T-helper 22 cell (primary cell): ENCODE measurements around the gene CAMKMT.

Source experiments
- DNase-seq: peaks from one replicate; pipeline ENCODE4 v3.0.0-alpha.2; 2020; ENCODE audit warnings: low read depth

CAMKMT gene

DNA sequence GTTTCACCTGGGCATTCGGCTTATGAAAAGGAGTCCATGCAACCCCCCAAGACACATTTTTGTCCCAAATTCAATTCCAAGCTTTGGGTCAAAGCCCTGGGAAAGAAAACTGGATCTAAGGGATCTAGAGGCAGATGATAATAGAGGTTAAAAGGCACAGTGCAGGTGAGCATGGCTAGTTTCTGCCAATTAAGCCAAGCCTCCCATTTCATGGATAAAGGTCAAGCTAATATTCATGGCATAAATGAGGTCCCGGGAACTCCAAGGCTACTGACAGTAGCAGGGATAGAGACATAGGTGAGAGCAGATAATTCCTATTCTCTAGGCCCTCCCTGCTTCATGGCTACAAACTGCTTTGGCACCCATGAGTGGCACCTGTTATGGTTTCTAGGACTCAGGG lies 83.1 kb downstream of the CAMKMT start:
- DNase-seq: no peak

DNA sequence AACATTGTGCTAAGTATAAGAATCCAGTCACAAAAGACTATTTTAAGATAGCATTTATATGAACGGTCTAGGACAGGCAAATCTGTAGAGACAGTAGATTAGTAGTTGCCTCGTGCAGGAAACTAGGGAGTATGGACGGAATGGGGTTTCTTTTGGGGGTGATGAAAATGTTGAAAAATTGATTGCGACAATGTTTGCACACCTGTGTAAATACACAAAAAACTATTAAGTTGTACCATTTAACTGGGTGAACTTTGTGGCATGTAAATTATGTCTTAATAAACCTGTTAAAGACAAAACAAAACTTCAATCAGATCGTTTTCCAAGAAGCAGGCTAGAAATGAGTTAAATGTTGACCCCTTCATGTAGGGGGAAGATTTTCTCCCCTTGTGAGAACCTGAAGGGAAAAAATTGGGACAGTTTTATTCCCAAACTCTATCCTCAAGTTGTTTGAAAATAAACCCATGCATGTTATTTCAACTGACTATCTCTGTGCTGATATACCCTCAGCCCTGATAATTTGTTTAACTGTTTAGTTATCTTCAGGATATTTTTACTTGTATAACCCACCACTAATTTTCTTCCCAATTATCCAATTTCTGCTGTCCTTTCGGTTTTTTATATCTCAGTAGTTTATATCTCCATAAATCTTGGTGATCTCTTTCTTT lies 87.2 kb downstream of the CAMKMT start:
- DNase-seq: no peak

DNA sequence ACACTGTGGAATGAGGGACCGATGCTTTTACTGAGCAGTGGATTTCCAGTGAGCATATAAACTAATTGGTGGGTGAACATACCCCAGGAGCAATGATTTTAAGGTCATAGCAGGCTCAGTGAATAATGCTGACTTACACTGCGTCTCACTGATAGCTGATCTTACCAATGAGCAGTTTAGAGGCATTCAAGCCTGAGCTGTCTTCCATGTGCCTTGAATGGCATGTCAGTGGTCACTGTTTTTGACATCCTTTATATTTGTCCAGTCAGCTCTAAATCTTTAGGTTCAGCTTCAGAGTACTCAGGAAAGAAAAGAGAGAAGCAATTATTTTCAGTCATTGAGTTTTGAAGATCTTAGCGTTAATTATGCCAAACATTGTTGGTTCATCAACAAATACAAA lies 88.3 kb downstream of the CAMKMT start:
- DNase-seq: no peak

DNA sequence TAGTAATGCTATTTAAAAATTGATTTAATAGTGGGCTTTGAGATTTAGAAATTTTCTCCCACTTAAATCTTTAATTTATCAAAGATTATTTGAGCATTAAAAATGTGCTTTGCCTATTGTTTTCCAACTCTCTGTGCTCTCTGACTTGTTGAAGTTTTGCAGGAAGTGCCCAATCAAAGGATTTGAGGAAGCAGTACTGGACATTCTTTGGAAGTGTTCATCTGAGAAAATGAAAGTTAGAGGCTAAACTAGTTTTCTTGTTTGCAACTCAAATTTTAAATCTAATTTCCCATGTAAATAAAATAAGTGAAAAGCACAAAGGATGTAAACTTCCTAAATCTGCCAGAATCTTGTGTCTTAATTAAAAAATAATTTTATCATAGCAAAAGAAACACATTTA lies 89.1 kb downstream of the CAMKMT start:
- no peak for DNase-seq

DNA sequence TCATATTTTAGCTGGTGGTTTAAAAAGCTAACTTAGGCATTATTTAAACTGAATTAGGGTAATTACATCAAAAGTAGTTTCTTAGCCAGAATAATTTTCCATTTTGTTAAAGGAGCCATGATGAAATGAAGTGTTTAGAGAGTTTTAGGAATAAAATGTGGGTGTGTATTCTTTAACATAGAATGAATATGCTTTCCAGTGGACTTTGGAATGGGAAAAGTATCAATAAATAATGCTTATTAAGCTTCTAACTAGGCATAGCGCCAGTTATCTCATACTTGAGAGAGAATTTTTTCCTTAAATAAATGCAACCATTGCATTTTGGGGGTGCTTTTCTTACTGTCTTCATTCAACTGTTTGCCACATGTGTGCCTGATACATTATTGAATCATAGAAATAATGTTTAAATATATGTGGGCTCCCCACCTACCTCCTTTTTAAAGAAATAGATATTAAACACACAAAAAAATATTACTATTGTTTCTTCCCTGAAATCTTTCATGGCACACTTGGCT lies 90.4 kb downstream of the CAMKMT start:
- no peak for DNase-seq

DNA sequence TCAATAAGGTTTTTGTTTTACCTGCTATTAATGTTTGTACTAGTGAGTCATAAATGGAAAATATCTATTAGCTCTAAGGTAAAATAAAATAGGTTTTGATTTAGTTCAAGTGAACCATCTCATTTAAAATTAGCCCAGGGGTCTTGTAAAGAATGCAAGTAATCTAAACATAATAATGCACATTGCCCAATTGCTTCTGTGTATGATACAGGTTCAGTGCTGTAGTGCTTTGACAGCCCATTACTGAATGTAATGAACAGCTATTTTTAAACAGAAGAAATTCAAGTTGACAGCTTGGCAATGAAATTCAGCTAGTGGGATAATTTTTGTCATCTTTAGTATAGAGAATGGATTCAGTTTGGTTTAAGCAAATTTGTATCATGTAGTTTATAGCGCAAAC lies 91.5 kb downstream of the CAMKMT start:
- DNase-seq: no peak

DNA sequence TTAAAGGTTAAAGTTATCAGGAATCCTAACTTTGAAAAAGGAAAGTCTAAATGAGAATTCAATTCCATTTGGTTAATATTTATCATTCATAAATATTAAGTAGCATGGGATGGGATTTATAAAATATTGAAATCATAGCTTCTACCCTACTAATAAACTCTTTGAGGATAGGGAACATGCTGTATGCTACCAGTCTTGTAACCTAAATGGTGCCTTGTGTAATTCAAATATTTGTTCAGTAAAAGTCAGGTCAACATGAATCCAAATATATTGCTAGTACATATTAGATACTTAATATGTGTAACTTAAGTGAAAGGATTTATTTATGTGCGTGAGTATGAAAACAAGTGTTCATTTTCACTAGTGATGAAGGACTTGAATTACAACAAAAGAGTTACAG lies 94.1 kb downstream of the CAMKMT start:
- DNase-seq: no peak

DNA sequence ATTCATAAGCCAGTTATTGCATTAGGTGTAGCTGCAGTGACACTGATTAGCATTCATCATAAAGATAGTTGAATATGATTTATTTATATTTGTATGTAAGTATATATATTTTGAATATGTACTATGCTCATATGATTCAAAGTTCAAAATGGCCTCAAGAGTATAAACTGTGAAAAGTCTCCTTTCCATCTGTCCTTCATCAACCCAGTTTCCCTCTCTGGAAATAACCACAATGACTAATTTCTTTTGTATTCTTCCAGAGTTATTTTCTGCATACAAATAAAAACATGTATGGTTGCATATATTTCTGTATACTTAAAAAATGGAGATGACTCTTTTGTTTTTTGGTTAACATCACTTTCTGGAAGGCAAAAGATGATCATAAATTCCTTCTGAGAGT lies 95.2 kb downstream of the CAMKMT start:
- no peak for DNase-seq

DNA sequence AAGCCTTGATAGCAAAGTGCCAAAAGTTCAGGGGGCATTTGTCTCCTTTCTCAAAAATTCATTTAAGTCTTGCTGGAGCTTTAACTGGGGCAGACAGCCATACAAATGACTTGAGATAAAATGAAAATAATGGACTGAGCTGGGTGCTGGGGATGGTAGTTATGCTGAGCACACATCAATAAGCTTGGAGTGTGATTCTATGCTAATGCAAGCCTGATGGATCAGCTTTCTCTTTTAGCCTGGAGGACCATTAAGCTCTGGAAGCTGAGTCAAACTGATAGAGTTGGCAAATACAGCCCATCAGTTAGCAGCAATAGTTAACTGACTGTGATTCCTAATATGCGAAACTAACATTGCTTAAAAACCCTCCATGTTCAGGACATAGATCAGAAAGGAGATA lies 98.0 kb downstream of the CAMKMT start:
- DNase-seq: no peak

DNA sequence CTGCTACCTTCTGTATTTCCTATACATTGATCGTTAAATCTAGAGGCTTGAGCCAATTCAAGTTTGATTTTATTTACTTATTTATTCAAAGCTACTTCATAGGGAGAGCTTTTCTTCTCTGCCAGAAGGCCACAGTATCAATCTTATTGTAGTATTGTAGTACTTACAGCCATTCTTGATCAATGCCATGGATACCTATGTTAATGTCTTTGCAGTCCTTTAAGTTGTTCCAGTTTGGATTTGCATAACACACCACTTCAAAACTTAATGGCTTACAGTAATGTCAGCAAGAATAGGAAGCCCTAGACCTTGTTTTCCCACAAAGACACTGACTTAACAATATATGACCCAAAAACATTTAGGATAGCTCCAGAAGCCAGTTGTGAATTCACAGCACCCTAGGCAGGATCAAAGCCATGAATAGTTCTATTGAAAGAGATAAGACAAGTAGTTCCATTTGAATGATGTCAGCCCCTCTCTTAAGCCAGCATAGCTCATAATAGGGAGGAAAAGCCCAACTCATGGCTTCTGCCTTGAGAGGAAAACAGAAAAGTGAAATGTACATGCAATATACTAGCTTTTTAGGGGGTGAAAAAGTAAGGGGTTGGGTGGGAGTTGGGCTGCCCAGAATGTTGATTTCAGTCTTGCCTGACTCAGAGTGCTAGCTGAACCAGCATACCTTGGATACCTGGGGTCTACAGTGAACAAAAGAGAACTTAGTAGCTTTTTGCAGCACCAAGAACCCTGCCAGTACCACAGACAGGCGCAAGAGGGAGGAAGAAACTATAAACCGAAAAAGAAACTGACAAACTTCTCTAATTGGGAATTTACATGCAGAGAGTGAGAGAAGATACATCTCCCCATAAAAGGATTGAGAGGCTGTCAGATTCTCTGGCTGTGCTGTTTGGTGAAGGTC lies 101.4 kb downstream of the CAMKMT start:
- DNase-seq: no peak

DNA sequence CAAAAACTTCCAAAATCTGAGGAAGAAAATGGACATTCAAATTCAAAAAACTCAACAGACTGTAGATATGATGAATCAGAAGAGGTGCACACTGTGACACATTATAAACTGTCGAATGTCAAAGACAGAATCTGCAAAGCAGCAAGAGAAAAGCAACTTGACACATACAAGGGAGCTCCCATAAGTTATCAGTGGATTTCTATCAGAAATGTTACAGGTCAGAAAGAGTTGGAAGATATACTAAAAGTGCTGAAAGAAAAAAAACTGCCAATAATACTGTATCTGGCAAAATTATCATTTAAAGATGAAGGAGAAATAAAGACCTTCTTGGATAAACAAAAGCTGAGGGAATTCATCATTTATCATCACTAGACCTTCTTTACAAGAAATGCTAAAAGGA lies 102.7 kb downstream of the CAMKMT start:
- DNase-seq: no peak

DNA sequence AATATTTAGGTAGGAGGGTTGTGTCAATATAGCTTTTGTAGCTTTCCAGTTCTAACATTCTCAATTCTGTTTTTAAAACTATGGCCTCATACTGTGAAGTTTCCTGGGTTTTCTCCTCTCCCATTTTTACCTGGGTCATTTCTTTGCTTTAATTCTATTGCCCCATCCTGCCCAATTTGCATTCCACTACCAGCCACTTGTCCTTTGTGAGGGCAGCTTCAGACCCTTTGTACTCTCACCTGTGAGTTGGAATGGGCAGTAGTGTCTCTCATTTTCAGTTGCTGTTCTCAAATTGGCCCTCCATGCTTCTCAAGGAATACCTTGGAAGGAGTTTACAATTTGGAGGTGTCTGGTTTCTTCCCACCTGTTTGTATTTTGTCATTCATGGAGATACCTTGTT lies 108.4 kb downstream of the CAMKMT start:
- no peak for DNase-seq

DNA sequence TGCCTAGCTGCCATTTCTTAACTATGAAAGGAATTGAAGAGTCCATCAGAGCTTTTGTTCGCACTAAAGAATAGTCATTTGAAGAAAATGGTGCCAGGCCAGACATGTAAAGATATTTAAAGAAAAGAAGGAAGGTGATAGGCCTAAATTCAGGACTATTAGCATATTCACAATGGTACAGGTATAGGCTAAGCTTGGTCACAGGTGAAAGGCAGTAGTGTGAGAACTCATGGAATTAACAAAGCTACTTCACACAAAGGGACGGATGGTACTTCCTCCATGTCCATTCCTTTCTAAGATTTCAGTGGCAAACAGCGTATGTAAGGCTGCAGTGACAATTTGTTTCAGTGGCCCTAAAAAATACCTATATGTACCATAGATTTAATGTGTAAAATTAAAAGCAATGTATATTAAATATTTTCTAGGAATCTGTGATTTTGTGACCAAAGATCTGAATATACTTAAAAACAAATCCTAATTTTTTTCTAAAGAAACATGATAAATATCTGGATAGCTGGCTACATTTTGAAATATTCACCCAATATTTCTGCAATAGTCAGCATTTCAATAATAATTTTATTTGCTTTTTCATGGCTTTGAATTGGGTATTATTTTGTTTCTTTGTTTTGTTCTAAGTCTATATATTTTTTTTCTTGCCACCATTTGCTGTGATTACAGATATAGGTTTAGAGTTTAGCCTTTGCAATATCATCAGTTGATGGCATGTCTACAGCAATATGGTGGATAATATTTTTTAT lies 116.1 kb downstream of the CAMKMT start:
- no peak for DNase-seq

DNA sequence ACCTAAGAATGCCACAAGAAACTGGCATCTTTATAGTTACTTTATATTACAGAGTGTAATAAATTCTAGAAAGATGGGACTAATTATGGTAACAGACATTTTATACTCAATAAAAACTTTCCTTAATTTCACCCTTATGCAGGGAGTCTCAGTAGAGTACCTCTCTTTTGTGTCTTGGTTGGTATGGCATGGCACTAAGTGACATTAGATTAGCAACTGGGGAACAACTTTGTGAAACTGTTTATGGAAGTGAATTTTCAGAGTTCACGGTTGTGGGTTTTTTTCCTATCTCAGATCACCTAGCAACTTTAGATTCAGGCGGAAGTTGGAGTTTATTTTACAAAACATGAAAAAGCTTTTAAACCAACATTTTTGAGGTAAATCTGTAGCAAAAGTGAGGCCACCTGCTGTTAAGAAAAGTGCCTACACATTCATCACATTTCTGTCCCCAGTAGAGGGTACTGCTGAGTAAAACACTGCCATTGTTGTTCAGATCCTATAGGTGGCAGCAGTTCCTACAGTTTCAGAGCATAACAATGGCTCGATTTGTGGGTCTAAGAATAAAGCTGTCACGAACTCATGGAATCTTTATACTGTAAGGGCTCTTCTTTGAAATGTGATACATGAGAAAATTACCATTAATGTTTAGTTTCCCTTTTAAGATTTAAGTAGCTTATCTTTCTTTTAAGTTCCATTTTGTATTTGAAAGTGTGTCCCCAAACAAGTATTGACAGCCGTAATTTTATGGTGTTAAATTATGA lies 117.6 kb downstream of the CAMKMT start:
- peak; percentile 1 for DNase-seq

DNA sequence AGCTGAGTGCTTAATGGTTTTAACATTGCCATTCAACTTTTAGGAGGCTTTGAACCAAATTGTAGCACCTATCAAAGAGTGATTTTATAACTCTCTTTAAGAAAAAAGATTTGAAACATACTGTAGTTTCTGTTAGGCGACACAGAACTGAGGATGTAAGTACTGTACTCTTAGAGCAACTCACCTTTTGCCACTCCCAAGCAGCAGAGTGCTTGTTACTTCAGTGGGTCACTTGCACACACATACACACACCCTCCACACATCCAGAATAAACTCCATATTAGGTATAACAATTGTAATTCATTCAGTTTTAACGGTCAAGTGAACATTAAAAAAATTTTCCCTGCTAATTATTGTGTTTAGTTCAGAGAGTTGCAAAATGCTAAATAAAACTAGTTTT lies 118.3 kb downstream of the CAMKMT start:
- no peak for DNase-seq

DNA sequence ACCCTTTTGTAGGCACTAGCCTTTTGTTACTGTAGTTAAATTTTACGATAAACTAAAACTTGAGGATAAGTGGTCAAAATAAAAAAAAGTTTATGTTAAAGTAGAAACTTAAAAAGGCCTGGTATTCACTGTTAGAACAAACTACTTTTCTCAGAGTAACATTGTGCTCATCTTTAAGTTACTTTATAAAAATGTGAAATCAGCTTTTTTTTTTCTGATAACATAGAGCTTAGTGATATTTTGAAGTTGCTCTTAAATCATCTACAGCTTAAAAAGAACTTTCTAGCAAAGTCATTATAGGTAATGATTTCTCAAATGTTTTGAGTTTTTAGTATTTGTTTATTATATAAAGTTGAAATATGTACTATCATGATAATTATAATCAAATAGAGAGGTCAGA lies 125.3 kb downstream of the CAMKMT start:
- DNase-seq: no peak

DNA sequence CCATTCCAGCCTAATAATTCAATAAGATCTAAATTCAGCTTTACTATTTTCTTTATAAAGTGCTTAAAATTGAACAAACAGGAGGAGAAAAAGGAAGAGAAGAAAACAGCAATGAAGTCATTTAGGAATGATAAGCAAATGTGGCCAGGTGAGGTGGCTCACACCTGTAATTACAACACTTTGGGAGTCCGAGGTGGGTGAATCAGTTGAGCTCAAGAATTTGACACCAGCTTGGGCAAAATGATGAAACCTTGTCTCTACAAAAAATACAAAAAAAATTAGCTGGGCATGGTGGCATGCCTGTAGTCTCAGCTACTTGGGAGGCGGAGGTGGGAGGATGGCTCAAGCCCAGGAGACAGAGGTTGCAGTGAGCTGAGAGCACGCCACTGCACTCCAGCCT lies 129.0 kb downstream of the CAMKMT start:
- no peak for DNase-seq

DNA sequence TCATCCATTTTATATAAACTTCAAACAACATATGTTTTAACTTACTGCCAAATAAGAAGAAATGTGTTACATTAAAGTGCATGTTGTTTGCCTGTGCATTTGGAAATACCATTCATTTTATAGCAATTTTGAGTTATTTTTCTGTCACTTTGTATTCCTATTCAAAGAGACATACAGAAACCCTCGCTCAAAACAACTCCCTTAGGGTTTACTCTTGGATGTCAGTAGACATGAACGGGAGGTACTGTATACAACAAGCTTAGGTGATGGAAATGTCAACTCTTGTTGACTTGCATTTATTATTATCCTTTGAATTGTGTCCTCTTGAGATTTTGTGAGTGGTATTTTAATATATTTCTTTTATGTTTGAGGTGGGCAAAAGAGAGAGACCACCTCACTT lies 132.3 kb downstream of the CAMKMT start:
- no peak for DNase-seq

DNA sequence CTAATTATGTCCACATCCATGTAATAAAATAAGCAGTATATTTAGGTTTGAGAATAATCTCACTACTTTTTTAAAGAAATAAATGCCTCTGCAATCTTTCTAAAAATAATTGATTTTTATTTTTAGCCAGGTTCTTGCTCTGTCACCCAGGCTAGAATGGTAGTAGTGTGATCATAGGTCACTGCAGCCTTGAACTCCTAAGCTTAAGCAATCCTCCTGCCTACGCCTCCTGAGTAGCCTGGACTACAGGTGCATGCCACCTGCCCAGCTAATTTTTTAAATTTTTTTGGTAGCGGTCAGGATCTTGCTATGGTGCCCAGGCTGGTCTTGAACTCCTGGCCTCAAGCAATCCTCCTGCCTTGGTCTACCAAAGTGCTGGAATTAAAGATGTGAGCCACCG lies 133.3 kb downstream of the CAMKMT start:
- DNase-seq: no peak

DNA sequence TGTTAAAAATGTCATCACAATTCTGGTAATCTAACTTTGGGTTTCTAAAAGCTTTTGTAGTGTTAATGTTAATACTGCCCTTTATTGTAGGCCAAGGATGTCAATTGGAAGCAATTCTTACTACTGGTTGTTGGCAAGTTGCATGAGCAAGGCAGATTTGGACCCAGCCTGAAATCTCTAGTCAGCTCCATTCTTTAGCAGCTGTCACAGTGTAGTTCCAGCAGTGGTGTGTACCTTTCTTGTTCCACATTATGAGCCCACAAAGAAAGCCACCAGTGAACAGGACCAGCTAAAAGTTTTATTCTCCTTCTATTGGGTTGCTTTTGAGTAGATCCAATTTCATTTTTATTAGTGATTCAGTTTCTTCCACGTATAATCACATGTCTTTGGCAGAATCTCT lies 133.8 kb downstream of the CAMKMT start:
- no peak for DNase-seq

DNA sequence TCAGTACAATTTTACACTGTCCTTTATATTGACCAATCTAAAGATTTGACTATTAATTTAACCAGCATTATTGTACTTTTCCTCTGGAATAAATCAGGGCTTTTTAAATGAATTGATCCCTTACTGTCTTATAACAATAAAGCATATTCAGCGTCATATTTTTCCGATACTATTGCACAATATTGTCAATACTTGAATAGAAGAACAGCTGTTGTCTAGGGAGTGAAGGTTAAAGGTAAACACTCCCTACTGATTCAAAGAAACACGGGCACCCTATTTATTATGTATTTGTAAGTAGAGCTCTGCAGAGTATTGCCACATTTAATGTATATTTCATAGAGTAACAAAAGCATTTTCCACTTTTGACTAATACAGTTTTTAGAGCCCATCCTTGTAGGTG lies 134.4 kb downstream of the CAMKMT start:
- no peak for DNase-seq

DNA sequence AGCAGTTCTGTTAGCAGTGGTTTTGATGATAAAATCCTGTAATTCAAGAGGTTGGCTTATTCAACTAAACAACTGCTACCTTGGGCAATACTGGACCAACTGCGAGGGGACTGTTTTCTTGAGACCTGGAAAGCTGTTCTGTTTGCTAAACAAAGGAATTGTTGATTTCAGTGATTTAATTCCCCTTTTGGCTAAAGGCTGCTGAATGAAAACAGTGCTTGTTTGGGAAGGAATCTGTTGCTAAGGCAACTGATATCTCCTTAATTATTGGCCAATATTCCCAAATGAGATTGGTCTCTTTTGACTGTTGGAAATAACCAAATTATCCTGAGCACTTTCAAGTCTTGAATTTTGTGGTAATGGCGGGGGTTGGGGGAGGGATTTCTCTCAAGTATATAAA lies 136.8 kb downstream of the CAMKMT start:
- DNase-seq: no peak
